ENCODE results near the gene KCNAB1. TPM values are rescaled to one million over a fixed set of nuclear protein-coding genes. Genes with fewer than 3 reads are reported as not detected.

Gene KCNAB1
- total RNA-seq, 2 donors from 2014 or later = 0.49 to 0.81 TPM

- Mint-ChIP-seq H3K36me3 (ENCODE audit: low read depth) (no peaks in the 10 kb centered on the region), H3K27me3 (ENCODE audit: insufficient read depth) (no peaks in the 10 kb centered on the region), H3K4me3 (no peak overlapping the region), H3K9me3 (no peaks in the 10 kb centered on the region), H3K4me1 (no peaks in the 10 kb centered on the region), H3K27ac (no peak overlapping the region)
- no peak for DNase-seq
- 98% methylated on average over 4 of the region's 4 CpGs; no CpG with 5 or more reads in 1 of the 2 experiments for WGBS, 2 experiments (ENCODE audit: insufficient coverage in 1 of 2, insufficient read length in 1 of 2)
- no peaks in the 10 kb centered on the region for H3K4me1 ChIP-seq (ENCODE audit: control insufficient read depth, insufficient read depth, low read length)
- no peaks in the 10 kb centered on the region for H3K9me3 ChIP-seq (ENCODE audit: control insufficient read depth, low read length)
- H3K36me3 ChIP-seq (ENCODE audit: control insufficient read depth, insufficient read depth, low read length) = no peaks in the 10 kb centered on the region
- H3K4me3 ChIP-seq (ENCODE audit: low read length) = no peak overlapping the region
- H3K27ac ChIP-seq (ENCODE audit: low read depth, low read length) = no peak overlapping the region
- no peak for TF ChIP-seq CTCF (conservative IDR thresholded peaks at IDR 0.05)
- H3K9ac ChIP-seq (ENCODE audit: extremely low read depth, low read length, poor library complexity, severe bottlenecking) = no peak overlapping the region
- no peaks in the 10 kb centered on the region for H3K27me3 ChIP-seq (ENCODE audit: control insufficient read depth, insufficient read depth, low read length, poor library complexity, severe bottlenecking)
These were observed 187.3 kb downstream of the KCNAB1 start for GRCh38 chr3:156307704-156308103.

- Mint-ChIP-seq H3K27me3 (ENCODE audit: insufficient read depth) (no peaks in the 10 kb centered on the region), H3K4me1 (no peaks in the 10 kb centered on the region), H3K36me3 (ENCODE audit: low read depth) (no peaks in the 10 kb centered on the region), H3K27ac (no peak overlapping the region), H3K4me3 (no peak overlapping the region), H3K9me3 (no peaks in the 10 kb centered on the region)
- Histone ChIP-seq H3K4me3 (ENCODE audit: low read length) (no peak overlapping the region), H3K9me3 (ENCODE audit: control insufficient read depth, low read length) (no peaks in the 10 kb centered on the region), H3K27me3 (ENCODE audit: control insufficient read depth, insufficient read depth, low read length, poor library complexity, severe bottlenecking) (no peaks in the 10 kb centered on the region), H3K27ac (ENCODE audit: low read depth, low read length) (no peak overlapping the region), H3K36me3 (ENCODE audit: control insufficient read depth, insufficient read depth, low read length) (no peaks in the 10 kb centered on the region), H3K4me1 (ENCODE audit: control insufficient read depth, insufficient read depth, low read length) (no peaks in the 10 kb centered on the region), H3K9ac (ENCODE audit: extremely low read depth, low read length, poor library complexity, severe bottlenecking) (no peak overlapping the region)
- WGBS, 2 experiments (ENCODE audit: insufficient coverage in 1 of 2, insufficient read length in 1 of 2) = 81 to 91% methylated on average over 4 of the region's 4 CpGs
- TF ChIP-seq CTCF (conservative IDR thresholded peaks at IDR 0.05) = no peak
- peak; percentile 52 for DNase-seq
These were observed 191.1 kb downstream of the KCNAB1 start for GRCh38 chr3:156311431-156311830.

- Mint-ChIP-seq H3K4me1 (no peaks in the 10 kb centered on the region), H3K27me3 (ENCODE audit: insufficient read depth) (no peaks in the 10 kb centered on the region), H3K4me3 (no peak overlapping the region), H3K36me3 (ENCODE audit: low read depth) (no peaks in the 10 kb centered on the region), H3K9me3 (no peaks in the 10 kb centered on the region), H3K27ac (no peak overlapping the region)
- H3K4me3 ChIP-seq (ENCODE audit: low read length) = no peak overlapping the region
- WGBS, 2 experiments (ENCODE audit: insufficient coverage in 1 of 2, insufficient read length in 1 of 2) = 90 to 93% methylated on average over 3 to 5 of the region's 5 CpGs
- no peak overlapping the region for H3K27ac ChIP-seq (ENCODE audit: low read depth, low read length)
- no peak for TF ChIP-seq CTCF (conservative IDR thresholded peaks at IDR 0.05)
- no peak overlapping the region for H3K9ac ChIP-seq (ENCODE audit: extremely low read depth, low read length, poor library complexity, severe bottlenecking)
- no peak for DNase-seq
- H3K4me1 ChIP-seq (ENCODE audit: control insufficient read depth, insufficient read depth, low read length) = no peaks in the 10 kb centered on the region
- no peaks in the 10 kb centered on the region for H3K36me3 ChIP-seq (ENCODE audit: control insufficient read depth, insufficient read depth, low read length)
- H3K27me3 ChIP-seq (ENCODE audit: control insufficient read depth, insufficient read depth, low read length, poor library complexity, severe bottlenecking) = no peaks in the 10 kb centered on the region
- no peaks in the 10 kb centered on the region for H3K9me3 ChIP-seq (ENCODE audit: control insufficient read depth, low read length)
These were observed 191.6 kb downstream of the KCNAB1 start for GRCh38 chr3:156311930-156312329.

All from endodermal cell (in vitro differentiated cells).